GM18499 (cell line): ENCODE results near the gene FAM184B.

Experiments
- ATAC-seq: cut with Tn5 transposase; IDR thresholded peaks from one replicate; pipeline ENCODE4 v1.9.1; 2021; ENCODE audit warnings: moderate number of reproducible peaks; ENCODE audit not compliant: insufficient read depth, unreplicated experiment

Gene FAM184B

GRCh38 chr4:17647176-17647806, 134.1 kb downstream of the FAM184B start:
- no peak for ATAC-seq

GRCh38 chr4:17646693-17647092, 134.7 kb downstream of the FAM184B start:
- ATAC-seq = no peak

DNA sequence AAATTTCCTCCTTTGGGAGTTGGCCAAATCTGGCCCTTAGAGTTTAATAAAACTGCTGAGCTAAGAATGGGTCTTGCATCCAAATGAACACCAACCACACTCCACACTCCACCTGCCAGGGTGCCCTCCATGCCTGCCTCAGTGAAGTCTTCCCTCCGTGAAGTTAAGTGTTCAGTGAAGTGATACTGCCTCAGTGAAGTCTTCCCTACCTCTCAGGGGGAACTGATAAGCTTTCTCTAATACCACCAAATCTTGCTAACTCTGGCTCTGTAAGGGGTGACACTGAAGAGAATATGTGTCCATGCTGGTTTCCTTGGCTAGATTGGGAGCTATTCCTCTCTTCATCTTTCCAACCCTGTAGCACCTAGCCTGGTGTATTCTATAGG, 139.0 kb downstream of the FAM184B start:
- ATAC-seq = no peak

GRCh38 chr4:17639136-17639535, 142.3 kb downstream of the FAM184B start:
- ATAC-seq = no peak

- peak; percentile 83 for ATAC-seq
Measured at GRCh38 chr4:17636696-17637622, 144.5 kb downstream of the FAM184B start.

GRCh38 chr4:17636341-17636695, 145.1 kb downstream of the FAM184B start:
- ATAC-seq = no peak

GRCh38 chr4:17635056-17635455, 146.4 kb downstream of the FAM184B start:
- no peak for ATAC-seq

- ATAC-seq = no peak
Measured at GRCh38 chr4:17633600-17633999, 147.8 kb downstream of the FAM184B start.

- no peak for ATAC-seq
Measured at GRCh38 chr4:17630228-17630627, 151.2 kb downstream of the FAM184B start.

DNA sequence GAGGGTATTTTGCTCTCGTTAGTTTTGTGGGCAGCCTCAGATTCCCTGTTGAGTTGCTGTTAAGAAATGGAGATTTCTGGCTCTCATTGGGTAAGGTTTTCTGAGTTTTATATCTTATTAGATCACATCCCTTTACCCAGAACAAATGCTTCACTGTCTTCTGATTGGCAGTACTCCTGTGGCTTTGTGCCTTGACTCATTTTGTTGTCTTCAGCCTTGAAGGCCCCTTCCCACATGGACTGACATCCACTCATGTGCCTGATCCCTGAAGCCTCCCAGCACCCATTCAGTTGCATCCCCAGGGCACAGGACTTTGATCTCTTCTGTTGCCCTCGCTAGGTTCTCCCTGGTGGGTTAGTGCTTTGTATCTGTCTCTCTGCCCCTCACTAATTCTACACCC, 156.6 kb downstream of the FAM184B start:
- ATAC-seq = no peak

DNA sequence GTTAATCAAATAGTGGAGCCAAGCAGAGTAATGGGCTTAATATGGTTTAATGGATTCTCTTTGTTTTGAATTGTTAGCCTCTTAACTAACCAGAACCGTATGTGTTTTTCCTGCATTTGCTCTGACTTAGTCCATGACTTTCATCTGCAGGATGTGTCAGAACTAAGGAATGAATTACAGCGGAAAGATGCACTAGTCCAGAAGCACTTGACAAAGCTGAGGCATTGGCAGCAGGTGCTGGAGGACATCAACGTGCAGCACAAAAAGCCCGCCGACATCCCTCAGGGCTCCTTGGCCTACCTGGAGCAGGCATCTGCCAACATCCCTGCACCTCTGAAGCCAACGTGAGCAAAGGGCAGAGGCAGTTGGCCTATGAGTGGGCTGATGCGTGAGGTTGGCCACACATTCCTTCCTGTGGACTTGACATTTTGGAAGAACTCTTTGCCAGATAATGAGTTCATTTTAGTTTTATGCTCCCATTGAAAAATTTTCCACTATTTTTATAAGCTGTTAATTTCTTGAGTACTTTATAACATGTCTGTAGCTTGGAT, 157.9 kb downstream of the FAM184B start:
- no peak for ATAC-seq

DNA sequence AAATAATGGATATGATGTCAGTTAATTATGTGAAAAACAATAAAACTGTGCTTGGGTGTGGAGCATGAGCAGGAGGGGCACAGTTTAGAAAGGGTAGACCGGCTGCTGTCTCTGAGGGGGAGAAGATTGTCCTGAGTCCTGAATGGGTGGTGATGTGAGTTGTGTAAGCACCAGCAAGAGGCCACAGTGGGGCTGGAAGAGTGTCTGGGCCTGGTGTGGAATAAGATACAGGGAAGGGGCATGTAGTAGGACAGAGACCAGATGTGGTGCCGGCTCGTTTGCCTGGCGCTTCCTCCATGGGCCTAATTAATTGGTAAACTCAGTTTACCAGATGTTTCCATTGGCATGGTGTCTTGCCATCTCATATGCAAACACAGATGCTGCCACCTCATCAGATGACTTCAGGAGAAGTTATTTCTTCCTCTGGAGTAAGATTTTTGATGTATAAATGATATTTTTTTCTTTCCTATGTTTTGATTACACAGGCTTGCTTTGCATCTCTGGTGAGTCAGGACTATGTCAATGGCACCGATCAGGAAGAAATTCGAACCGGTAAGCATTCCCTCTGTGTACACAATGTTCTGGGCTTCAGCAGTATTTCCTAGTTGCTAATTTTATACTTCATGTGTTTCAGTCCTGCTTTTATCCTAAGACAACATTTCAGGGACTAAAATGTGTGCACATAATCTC, 161.9 kb downstream of the FAM184B start:
- no peak for ATAC-seq

DNA sequence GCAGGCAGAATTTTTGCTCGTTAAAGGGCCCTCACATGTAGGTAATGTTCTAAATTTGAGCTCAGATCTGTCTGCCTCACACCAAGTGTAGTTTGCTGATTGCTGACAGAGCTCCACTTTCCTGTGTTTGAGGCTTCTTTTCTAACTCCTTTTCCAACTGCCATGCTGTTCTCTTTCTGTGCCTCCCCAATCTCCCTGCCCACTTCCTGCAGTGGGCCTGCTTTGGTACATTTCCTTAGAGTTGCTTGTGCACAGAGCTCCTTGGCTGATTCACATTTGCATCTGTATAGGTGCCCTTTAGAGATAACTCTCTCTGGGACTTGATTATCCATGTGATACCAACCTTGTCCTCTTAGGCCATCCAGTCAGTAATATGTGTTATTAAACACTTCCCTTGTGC, 162.5 kb downstream of the FAM184B start:
- no peak for ATAC-seq

DNA sequence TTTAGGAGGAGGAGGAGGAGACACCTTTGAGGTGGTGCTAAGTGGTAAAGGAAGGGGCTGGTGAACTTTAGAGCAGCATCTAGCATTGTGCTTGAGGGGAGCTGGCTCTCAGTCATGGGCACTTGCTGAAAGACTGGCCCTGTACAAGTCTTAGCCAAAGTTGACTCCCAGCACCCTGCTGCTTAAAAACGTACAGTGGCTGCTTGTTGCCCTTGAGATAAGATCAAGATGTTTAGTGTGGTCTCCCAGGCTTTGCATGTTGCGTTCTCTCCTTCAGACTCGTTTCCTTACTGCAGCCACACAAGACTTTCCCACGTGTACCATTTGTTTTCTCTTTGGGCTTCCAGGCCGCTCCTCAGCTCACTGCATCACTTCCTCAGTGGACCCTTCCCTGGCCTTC, 165.1 kb downstream of the FAM184B start:
- ATAC-seq = no peak

- ATAC-seq = peak; percentile 88
Measured at GRCh38 chr4:17614416-17615299, 166.8 kb downstream of the FAM184B start, which contains the start of gene MED28. Gene MED28 (plus strand): TSS chr4:17614641. CDS start chr4:17614655, 14 bp downstream.

GRCh38 chr4:17613761-17614415, 167.5 kb downstream of the FAM184B start:
- peak; percentile 30 for ATAC-seq

GRCh38 chr4:17605236-17605635, 176.2 kb downstream of the FAM184B start:
- no peak for ATAC-seq

DNA sequence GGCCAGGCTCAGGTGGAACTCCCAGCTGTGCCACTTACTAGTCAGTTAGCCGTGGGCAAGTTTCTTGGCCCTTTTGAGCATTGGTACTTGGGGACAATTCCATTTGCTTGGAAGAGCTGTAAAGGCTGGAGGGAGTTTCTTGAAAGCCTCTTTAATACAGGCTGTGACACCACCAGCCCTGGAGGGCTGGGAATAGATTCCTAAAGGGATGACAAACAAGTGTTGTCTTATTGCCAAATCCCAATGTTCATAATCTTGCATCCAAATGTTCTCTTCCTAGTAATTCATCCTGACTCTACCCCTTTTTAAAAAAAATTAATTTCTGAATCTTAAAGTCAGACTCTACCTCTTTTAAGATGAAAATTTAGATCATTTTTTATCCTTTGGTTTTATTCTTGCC, 181.6 kb downstream of the FAM184B start:
- ATAC-seq = no peak

- no peak for ATAC-seq
Measured at GRCh38 chr4:17597517-17597916, 183.9 kb downstream of the FAM184B start.
